ENCODE measurements around the gene NLRP3.
"Not testable (repeated sequence)": the region's sequence is repeated elsewhere in the genome, so short reads cannot be mapped to it uniquely, and the experiment has no call there.

NLRP3 gene

DNA sequence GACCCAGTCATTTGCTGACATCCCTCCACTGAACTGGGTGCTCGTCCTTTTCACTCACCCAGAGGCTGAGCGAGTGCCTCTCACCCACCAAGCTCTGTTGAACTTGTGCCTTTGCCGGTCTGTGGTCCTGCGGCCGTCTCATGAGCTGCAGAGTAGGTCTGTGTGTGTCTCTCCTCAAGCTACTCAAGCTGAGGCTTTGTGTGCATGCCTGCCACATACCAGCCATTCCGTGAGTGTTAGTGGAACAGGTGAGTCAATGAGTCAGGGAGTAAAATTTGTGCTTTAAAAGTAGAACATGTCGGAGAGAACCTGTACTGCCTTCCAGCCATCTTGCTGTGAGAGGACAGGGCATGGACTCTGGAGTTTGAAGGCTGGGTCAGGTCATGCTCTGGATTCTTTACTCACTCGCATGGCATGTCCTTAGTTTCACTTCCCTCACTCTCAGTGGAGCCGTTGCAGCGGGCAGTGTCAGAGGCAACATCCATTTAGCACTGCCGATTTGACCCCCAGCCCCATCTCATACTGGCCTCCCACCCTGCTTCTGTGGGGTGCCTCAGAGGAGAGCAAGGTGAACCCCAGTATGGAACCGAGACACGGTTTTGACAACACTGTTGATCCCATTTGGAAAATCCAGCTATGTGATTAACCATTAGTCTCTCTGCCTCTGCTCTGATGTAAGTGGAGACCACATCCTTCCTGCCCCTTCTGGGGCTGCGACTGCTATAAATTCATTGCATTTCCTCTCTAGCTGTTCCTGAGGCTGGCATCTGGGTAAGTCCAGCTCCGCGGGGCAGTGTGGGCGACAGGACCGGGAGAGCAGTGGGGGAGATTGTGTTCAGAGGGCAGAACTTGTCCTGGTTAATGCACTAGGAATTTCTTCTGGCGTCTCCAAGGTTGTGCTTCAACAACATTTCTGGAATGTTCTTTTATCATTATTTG lies at the start of gene NLRP3:
NLRP3 (plus strand) TSS at position 751 of the 939 bp plus-strand sequence. CDS start 2,628 bp downstream, outside the sequence.
- peak in 1 of 2 donors; percentile 17 for DNase-seq (ENCODE audit: low read depth in 2 of 2, low spot score in 1 of 2)

DNA sequence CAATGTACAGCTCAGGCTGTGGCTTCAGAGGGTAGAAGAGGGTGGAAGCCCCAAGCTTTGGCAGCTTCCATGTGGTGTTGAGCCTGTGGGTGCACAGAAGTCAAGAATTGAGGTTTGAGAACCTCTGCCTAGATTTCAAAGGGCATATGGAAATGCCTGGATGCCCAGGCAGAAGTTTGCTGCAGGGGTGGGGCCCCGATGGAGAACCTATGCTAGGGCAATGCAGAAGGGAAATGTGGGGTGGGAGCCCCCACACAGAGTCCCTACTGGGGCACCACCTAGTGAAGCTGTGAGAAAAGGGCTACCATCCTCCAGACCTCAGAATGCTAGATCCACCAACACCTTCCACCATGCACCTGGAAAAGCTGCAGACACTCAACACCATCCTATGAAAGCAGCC lies 49.6 kb upstream of the NLRP3 start:
- DNase-seq (ENCODE audit: low read depth in 2 of 2, low spot score in 1 of 2) = not testable (repeated sequence)

DNA sequence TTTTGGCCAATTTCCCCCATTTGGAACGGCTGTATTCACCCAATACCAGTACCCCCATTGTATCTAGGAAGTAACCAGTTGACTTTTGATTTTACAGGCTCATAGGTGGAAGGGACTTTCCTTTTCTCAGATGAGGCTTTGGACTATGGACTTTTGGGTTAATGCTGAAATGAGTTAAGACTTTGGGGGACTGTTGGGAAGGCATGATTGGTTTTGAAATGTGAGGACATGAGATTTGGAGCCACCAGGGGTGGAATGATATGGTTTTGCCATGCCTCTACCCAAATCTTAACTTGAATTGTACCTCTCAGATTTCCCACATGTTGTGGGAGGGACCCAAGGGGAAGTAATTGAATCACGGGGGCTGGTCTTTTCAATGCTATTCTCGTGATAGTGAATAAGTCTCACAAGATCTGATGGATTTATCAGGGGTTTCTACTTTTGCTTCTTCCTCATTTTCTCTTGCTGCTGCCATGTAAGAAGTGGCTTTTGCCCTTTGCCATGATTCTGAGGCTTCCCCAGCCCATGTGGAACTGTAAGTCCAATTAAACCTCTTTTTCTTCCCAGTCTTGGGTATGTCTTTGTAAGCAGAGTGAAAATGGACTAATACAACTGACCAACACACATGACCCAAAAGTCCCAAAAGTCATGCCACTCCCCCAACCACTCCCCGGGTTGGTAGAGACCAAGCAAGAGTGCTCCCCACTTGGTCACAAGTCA lies 48.9 kb upstream of the NLRP3 start:
- DNase-seq (ENCODE audit: low read depth in 2 of 2, low spot score in 1 of 2) = no peak

DNA sequence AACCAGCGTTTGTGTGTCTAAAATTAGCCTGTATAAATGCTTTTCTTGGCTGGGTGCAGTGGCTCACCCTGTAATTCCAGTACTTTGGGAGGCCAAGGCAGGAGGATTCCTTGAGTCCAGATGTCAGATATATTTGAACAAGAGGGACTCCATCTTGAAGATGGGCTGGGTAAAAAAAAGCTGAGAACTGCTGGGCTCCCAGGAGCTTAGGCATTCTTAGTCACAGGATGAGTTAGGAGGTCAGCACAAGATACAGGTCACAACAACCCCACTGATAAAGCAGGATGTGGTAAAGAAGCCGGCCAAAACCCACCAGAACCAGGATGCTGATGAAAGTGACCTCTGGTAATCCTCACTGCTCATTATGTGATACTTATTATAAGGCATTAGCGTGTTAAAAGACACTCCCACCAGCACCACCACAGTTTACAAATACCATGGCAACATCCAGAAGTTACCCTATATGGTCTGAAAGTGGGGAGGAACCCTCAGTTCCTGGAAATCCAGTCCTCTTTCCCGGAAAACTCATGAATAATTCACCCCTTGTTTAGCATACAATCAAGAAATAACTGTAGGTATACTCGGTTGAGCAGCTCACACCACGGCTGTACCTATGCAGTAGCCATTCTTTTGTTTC lies 48.1 kb upstream of the NLRP3 start:
- no peak for DNase-seq (ENCODE audit: low read depth in 2 of 2, low spot score in 1 of 2)

DNA sequence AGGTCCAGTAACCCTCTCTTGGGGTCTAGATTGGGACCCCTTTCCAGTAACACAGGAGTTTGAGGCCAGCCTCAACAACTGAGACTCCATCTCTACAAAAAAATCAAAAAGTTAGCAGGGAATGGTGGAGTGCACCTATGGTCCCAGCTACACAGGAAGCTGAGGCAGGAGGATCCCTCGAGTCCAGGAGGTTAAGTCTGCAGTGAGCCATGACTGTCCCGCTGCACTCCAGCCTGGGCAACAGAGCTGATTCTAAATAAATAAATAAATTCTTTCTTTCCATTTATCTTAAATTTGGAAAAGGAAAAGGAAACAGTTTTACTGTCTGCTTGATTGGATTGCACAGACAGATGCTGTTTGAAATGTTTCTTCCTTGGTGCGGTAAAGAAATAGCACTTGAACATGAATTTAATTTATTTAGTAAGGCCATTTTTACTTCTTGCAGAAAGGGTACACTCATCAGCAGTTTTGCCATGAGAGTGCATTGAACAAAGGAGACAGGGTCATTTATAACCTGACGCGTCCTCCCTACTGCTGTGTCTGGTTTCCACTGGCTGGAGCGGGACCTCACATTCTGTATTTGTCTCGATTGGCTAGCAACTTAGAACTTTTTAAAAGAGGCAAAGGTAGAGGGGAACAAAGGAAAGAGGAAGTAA lies 47.4 kb upstream of the NLRP3 start:
- no peak for DNase-seq (ENCODE audit: low read depth in 2 of 2, low spot score in 1 of 2)

DNA sequence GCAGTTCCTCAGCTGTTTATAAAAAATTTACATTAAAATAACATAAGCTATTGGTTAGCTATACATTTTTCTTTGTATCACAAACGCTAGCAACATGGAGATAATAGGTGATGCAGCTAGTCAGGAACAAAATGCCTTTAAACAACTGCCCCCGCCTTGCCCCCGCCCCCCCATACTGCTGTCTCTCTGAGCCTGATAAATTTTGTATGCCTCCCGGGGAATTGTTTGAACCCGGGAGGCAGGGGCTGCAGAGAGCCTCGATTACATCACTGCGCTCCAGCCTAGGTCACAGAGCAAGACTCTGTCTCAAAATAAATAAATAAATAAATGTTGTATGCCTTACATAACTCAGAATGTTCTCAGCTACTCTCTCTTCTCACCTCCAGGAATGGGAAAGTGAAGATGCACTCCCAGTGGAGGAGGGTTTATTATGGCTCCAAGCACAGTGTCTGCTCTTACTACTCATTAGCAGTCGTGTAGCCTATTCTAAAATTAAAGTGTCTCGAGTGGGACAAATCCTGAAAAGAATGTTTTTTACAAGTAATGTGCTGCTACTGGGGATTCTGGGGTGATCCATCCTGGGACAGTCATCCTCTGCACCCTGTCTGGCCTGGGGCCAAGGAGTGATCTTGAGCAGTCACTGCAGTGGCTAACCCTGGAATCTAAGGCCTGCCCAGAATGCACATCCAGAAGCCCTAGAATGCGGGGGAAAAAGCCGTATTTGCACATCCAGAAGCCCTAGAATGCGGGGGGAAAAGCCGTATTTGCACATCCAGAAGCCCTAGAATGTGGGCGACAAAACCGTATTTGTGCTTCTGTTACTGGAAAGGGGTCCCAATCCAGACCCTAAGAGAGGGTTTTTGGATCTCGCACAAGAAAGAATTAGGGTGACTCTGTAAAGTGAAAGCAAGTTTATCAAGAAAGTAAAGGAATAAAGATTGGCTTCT lies 44.9 kb upstream of the NLRP3 start:
- no peak for DNase-seq (ENCODE audit: low read depth in 2 of 2, low spot score in 1 of 2)

DNA sequence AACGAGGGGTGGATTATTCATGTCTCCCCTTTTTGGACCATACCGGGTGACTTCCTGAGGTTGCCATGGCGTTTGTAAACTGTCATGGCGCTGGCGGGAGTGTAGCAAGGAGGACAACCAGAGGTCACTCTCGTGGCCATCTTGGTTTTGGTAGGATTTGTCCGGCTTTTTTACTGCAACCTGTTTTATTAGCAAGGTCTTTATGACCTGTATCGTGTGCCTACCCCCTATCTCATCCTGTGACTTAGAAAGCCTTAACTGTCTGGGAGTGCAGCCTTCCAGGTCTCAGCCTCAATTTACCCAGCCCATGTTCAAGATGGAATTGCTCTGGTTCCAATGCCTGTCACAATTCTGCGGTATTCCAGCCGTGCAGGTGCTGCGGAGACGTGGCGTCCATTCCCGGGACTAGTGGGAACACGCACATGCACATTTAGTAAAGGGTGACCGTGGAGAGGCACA lies 44.1 kb upstream of the NLRP3 start:
- DNase-seq (ENCODE audit: low read depth in 2 of 2, low spot score in 1 of 2) = no peak

DNA sequence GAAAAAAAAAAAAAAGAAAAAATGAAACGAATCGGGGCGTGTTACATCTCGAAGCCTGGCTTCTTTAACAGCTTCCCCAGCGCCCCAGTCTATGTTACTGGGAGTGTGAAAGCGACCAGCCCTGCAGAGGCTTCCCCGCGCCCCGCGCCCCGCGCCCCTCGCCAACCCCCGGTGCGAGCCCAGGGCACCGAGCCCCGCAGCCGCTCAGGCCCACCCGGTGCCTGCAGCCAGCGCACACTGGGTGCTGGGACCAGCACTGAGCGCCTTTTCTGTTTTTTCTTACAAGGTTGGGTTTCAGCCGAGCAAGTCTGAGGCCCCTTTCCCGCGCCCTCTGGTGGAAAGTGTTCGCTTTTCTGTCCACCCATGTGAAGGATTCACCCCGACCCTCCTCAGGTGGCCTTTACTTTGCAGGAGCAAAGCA lies 42.2 kb upstream of the NLRP3 start:
- DNase-seq (ENCODE audit: low read depth in 2 of 2, low spot score in 1 of 2) = peak; percentile 26 to 39

DNA sequence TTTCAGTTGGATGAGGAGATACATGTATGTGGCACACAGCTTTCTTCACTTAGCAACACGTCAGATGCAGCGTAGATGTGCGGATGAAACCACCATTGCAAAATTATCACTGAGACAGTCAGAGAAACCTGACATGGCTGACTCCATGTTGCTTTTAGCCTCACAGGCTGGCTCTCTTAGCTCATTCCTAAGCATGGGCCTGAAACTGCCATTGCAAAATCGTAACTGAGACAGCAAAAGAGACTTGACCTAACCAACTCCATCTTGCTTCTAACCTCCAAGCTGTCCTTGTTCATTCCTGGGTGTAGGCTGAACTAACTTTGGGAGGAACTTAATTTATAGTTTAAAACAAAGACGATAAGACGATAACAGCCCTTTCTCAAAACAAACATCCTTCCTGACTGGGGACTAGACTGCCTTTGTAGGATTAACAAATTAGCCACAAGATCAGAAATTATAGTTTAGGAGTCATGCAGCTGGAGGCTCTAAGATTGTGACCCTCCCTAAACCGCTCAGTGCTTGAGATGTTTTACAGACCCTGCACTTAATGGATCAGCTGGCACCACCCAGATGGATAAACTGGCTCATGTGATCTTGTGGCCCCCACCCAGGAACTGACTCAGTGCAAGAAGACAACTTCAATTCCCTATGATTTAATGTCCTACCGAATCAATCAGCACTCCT lies 41.2 kb upstream of the NLRP3 start:
- not testable (repeated sequence) for DNase-seq (ENCODE audit: low read depth in 2 of 2, low spot score in 1 of 2)

DNA sequence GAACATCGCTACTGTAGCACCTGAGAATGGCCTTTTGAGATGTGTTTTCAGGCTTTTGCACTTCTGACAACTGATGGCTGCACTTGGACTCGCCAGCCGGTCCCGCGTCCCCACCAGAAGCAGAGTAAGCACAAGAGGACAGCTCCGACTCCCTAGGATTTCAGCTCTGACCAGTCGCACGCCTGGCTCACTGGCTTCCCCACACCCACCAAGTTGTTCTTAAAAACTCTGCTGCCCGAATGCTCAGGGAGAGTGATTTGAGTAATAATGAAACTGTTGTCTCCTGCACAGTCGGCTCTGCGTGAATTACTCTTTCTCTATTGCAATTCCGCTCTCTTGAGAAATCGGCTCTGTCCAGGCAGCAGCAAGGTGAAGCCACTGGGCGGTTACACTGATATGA lies 40.2 kb upstream of the NLRP3 start:
- no peak for DNase-seq (ENCODE audit: low read depth in 2 of 2, low spot score in 1 of 2)

DNA sequence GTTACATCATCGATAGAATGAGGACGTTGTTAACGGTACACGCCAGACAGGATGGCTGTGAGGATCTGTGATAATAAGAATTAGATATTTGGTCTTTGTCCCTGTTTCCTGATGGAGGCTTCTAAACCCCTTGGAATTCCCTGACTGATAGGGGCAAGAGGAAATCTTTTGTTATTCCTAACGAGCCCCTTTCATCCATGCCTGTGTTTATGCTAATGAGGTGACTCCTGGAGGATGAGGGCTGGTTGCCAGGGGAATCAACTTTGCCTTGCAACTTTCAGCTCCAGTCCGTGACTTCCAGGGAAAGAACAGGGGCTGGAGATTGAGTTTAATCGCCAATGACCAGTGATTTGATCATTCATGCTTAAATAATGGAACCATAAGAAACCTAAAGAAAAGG lies 39.3 kb upstream of the NLRP3 start:
- DNase-seq (ENCODE audit: low read depth in 2 of 2, low spot score in 1 of 2) = no peak

DNA sequence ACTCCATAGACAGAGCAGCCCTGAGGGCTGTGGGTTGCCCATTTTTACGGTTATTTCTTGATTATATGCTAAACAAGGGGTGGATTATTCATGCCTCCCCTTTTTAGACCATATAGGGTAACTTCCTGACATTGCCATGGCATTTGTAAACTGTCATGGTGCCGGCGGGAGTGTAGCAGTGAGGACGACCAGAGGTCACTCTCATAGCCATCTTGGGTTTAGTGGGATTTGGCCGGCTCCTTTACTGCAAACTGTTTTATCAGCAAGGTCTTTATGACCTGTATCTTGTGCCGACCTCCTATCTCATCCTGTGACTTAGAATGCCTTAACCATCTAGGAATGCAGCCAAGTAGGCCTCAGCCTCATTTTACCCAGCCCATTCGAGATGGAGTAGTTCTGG lies 38.3 kb upstream of the NLRP3 start:
- not testable (repeated sequence) for DNase-seq (ENCODE audit: low read depth in 2 of 2, low spot score in 1 of 2)

DNA sequence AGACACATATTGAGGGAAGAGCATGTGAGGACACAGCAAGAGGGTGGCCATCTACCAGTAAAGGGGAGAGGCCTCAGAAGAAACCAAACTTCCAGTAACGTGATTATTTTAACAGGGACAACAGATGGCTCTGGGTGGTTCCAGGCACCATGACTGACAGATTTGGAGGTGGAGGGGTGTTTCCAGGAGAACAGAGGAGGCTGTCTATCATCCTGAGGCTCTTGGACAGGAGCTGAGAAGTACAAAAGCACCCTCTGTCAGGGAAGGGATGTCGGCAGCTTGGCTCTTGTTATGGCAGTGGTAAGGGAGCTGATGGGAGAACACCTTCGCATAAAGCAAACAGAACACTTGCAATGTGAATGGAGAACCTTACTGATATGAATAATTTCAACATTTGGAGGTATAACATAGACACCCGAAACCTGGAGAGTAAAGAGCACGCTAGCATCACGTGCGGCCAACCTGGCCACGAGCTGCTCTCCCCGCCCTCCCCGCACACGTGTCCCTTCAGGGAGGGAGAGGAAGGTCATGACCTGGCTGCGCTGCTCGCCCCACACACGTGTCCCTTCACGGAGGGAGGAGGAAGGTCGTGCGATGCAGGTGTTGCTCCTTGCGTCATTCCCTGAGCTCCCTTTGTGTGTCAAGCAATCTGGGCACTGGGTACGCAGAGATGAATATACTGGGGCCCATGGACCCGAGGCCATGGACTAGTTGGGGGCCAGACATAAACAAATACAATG lies 37.5 kb upstream of the NLRP3 start:
- DNase-seq (ENCODE audit: low read depth in 2 of 2, low spot score in 1 of 2) = no peak

DNA sequence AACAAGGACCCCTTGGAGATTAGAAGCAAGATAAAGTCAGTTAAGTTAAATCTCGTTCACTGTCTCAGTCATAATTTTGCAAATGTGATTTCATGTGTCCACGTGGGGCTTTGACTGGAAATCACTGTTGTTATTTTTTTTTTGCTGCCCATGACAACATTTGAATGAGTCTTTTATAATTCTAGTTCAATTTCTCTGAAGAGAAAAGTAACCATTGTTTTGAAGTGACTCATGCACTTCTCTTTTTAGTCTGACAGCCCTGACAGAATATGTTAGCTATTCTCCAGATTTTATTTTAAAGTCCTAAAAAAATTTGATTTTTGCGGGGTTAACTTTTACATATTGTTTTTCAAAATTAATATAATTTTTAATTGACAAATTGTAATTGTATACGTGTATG lies 30.7 kb upstream of the NLRP3 start:
- DNase-seq (ENCODE audit: low read depth in 2 of 2, low spot score in 1 of 2) = no peak

DNA sequence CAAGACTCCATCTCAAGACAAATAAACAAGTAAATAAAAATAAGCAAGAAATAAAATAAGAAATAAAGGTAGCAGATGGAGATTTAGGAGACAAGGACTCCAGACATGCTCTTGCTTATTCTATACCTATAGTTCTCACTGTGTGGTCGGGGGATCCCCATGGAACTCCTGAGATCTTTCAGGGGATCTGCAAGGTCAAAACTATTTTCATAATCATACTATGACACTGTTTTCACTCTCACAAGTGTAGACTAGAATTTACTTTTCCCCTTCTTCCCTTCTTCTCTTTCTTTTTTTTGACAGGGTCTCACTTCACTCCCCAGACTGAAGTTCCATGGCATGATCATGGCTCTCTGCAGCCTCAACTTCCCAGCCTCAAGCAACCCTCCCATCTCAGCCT lies 29.8 kb upstream of the NLRP3 start:
- DNase-seq (ENCODE audit: low read depth in 2 of 2, low spot score in 1 of 2) = no peak

DNA sequence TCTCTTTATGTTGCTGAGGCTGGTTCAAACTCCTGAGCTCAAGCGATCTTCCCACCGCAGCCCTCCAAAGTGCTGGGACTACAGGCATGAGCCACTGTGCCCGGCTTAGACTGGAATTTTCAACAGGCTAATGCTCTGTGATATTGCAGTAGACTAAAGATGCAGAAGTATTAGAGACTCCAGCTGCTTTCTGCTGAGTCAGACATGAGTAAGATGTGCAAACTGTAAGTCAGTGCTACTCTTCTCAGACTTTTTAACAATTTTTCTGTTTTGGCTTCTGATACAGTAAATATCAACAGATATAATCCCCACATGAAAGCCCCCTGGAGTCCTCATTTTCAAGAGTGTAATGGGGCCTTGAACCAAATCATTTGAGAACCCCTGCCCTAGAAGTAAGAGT lies 29.3 kb upstream of the NLRP3 start:
- no peak for DNase-seq (ENCODE audit: low read depth in 2 of 2, low spot score in 1 of 2)

DNA sequence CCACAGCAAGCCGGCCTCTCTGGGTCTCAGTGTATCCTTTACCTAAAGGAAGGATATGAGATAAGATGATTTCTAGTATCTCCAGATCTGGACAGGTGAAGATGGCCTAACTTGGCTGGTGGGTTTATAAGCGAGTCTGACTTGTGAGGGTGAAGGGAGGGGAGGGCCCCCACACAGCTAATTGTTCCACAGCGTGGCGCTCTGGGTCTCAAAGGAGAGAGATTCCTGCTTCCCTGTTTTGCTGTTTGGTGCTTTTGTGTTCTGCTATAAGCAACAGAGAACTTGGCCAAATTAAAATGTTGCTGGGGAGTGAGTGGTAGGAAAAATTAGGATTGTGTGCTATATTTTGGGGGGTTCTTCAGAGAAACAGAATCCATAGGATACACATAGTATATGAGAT lies 28.9 kb upstream of the NLRP3 start:
- no peak for DNase-seq (ENCODE audit: low read depth in 2 of 2, low spot score in 1 of 2)

DNA sequence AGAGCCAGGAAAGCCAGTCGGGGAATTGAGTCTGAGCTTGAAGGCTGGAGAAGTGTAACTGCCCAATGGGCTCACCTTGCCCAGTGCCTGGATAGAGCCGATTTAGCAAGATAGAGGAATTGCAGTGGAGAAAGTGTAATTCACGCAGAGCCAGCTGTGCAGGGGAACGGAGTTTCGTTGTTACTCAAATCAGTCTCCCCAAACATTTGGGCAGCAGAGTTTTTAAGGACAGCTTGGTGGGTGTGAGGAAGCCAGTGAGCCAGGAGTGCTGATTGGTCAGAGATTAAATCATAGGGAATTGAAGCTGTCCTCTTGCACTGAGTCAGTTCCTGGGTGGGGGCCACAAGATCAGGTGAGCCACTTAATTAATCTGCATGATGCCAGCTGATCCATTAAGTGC lies 28.4 kb upstream of the NLRP3 start:
- DNase-seq (ENCODE audit: low read depth in 2 of 2, low spot score in 1 of 2) = no peak

Measured in stimulated activated CD8-positive, alpha-beta memory T cell treated with anti-CD3 and anti-CD28 coated beads, Interleukin-4, amount 100 ng/mL, for 1 hour (primary cell).